ENCODE data around the gene CHST4. TPM values are rescaled to one million over a fixed set of nuclear protein-coding genes. Genes with fewer than 3 reads are reported as not detected.
A peak's percentile ranks its signal among the peaks of the same experiment; 100 is the strongest.
"Not testable (repeated sequence)": the region's sequence is repeated elsewhere in the genome, so short reads cannot be mapped to it uniquely, and the experiment has no call there.

Gene CHST4
- total RNA-seq, 3 donors from 2014 or later = 0.59 to 1.3 (median 0.66) TPM

GRCh38 chr16:71559855-71560254, 33.6 kb downstream of the CHST4 start:
- Histone ChIP-seq H3K4me1 (no peaks in the 10 kb centered on the region), H3K27me3 (no peaks in the 10 kb centered on the region), H3K27ac (no peak overlapping the region), H3K9me3 (peaks cover 0 to 4% of the 10 kb centered on the region in 2 donors), H3K36me3 (no peaks in the 10 kb centered on the region), H3K4me3 (no peak overlapping the region)
- TF ChIP-seq CTCF (IDR thresholded peaks at IDR 0.05) (no peak), POLR2A (IDR thresholded peaks at IDR 0.05) (no peak)
- intact Hi-C loops (cut with DNase I; ENCODE audit: low total_unique reads) = no loop called here
- no peak for DNase-seq (ENCODE audit: low spot score in 2 of 2)

GRCh38 chr16:71561886-71562285, 35.7 kb downstream of the CHST4 start:
- DNase-seq (ENCODE audit: low spot score in 2 of 2); H3K4me3 ChIP-seq; H3K27me3 ChIP-seq; H3K27ac ChIP-seq; intact Hi-C loops (cut with DNase I; ENCODE audit: low total_unique reads); H3K9me3 ChIP-seq; H3K36me3 ChIP-seq; H3K4me1 ChIP-seq: not testable (repeated sequence)

GRCh38 chr16:71562552-71562951, 36.3 kb downstream of the CHST4 start:
- H3K27ac ChIP-seq = no peak overlapping the region
- no peak overlapping the region for H3K4me3 ChIP-seq
- H3K9me3 ChIP-seq = peaks cover 0 to 4% of the 10 kb centered on the region in 2 donors
- no peak for TF ChIP-seq POLR2AphosphoS5 (IDR thresholded peaks at IDR 0.05)
- no peak for TF ChIP-seq POLR2A (IDR thresholded peaks at IDR 0.05)
- TF ChIP-seq CTCF (IDR thresholded peaks at IDR 0.05) = no peak
- intact Hi-C loops (cut with DNase I; ENCODE audit: low total_unique reads) = no loop called here
- H3K4me1 ChIP-seq = no peaks in the 10 kb centered on the region
- no peaks in the 10 kb centered on the region for H3K36me3 ChIP-seq
- DNase-seq (ENCODE audit: low spot score in 2 of 2) = no peak
- H3K27me3 ChIP-seq = no peaks in the 10 kb centered on the region

- H3K9me3 ChIP-seq = peaks cover 0 to 4% of the 10 kb centered on the region in 2 donors
- DNase-seq (ENCODE audit: low spot score in 2 of 2) = peak in 1 of 2 donors; percentile 19
- peak overlapping the region; percentile 88 to 89 for H3K27ac ChIP-seq
- intact Hi-C loops (cut with DNase I; ENCODE audit: low total_unique reads) = no loop called here
- H3K4me1 ChIP-seq = no peaks in the 10 kb centered on the region
- H3K4me3 ChIP-seq = peak overlapping the region; percentile 56 to 65 (median 60)
- H3K36me3 ChIP-seq = no peaks in the 10 kb centered on the region
- H3K27me3 ChIP-seq = no peaks in the 10 kb centered on the region
- TF ChIP-seq POLR2AphosphoS5 (IDR thresholded peaks at IDR 0.05) = no peak
- TF ChIP-seq CTCF (IDR thresholded peaks at IDR 0.05) = peak in 1 of 3 donors; percentile 8
These were observed 38.2 kb downstream of the CHST4 start for GRCh38 chr16:71564335-71564967.

GRCh38 chr16:71565812-71566700, 39.8 kb downstream of the CHST4 start:
- H3K9me3 ChIP-seq = peaks cover 0 to 4% of the 10 kb centered on the region in 2 donors
- H3K27ac ChIP-seq = peak overlapping the region; percentile 88 to 89
- H3K27me3 ChIP-seq = no peaks in the 10 kb centered on the region
- intact Hi-C loops (cut with DNase I; ENCODE audit: low total_unique reads) = no loop called here
- TF ChIP-seq CTCF (IDR thresholded peaks at IDR 0.05) = no peak
- TF ChIP-seq POLR2AphosphoS5 (IDR thresholded peaks at IDR 0.05) = no peak
- no peak for TF ChIP-seq POLR2A (IDR thresholded peaks at IDR 0.05)
- no peaks in the 10 kb centered on the region for H3K4me1 ChIP-seq
- DNase-seq (ENCODE audit: low spot score in 2 of 2) = no peak
- peak overlapping the region in 2 of 3 donors; percentile 60 to 65 for H3K4me3 ChIP-seq
- no peaks in the 10 kb centered on the region for H3K36me3 ChIP-seq

All from breast epithelium (tissue), 4 donors.